Kidney (tissue), 14 donors: ENCODE results near the gene APLP2. TPM values are rescaled to one million over a fixed set of nuclear protein-coding genes. Genes with fewer than 3 reads are reported as not detected.
"Not testable (repeated sequence)": the region's sequence is repeated elsewhere in the genome, so short reads cannot be mapped to it uniquely, and the experiment has no call there.

Experiments
- DNase-seq, 5 donors: peaks; one replicate each; pipeline ENCODE4 v3.0.0-alpha.2; 2013 to 2020
- FAIRE-seq: peaks from 2 replicates; lab custom pipeline; 2012; peaks lifted over from hg19 to GRCh38; lab: Jason Lieb, UNC
- H3K27ac ChIP-seq, 2 donors: one replicate each; pipeline ENCODE4 v1.7.0; 2013; ENCODE audit warnings: low read depth in 2 of 2, low read length in 2 of 2, inconsistent platforms in 1 of 2
- H3K27me3 ChIP-seq: one replicate; pipeline ENCODE4 v1.7.1; 2013; ENCODE audit warnings: low read length, inconsistent platforms; ENCODE audit not compliant: control insufficient read depth, insufficient read depth
- H3K36me3 ChIP-seq, 3 donors: one replicate each; pipeline versions ENCODE4 v1.7.0 to v1.7.1; 2013; ENCODE audit warnings: low read length in 3 of 3, control low read depth in 1 of 3, inconsistent platforms in 1 of 3; ENCODE audit not compliant: insufficient read depth in 3 of 3, control insufficient read depth in 2 of 3
- H3K4me1 ChIP-seq, 3 donors: one replicate each; pipeline versions ENCODE4 v1.7.0 to v1.7.1; 2013; ENCODE audit warnings: low read length in 3 of 3, inconsistent platforms in 1 of 3, low read depth in 1 of 3; ENCODE audit not compliant: control insufficient read depth in 2 of 3, insufficient read depth in 2 of 3
- H3K4me3 ChIP-seq, 3 donors: one replicate each; pipeline versions ENCODE4 v1.7.0 to v1.8.1; 2013; ENCODE audit warnings: low read length in 3 of 3, control low read depth in 1 of 3, inconsistent platforms in 1 of 3
- H3K9ac ChIP-seq, 3 donors: one replicate each; pipeline versions ENCODE4 v1.7.0 to v1.7.1; 2013; ENCODE audit warnings: low read length in 3 of 3, control low read depth in 1 of 3, inconsistent platforms in 1 of 3
- H3K9me3 ChIP-seq, 3 donors: one replicate each; pipeline versions ENCODE4 v1.7.0 to v1.7.1; 2013; ENCODE audit warnings: low read length in 3 of 3, control low read depth in 1 of 3, inconsistent platforms in 1 of 3; ENCODE audit not compliant: control insufficient read depth in 2 of 3, insufficient read depth in 1 of 3
- intact Hi-C: fragments of 100-400 bp; cut with DNase I; formaldehyde crosslinking; loops from one replicate; pipeline ENCODE4 v1.11.1; 2022
- polyA plus RNA-seq: library from polyadenylated mRNA; stranded (reverse); fragments of 350-450 nt; fragmentation: Illumina TruSeq; extraction: RNeasy Lipid Tissue Mini Kit (QIAGEN cat#74804); gene quantifications from one replicate; pipeline ENCODE4 v1.2.3, GENCODE V29; 2014; ENCODE audit warnings: low read depth, low replicate concordance; ENCODE audit not compliant: insufficient read depth
- total RNA-seq: library from RNA; stranded (reverse); fragmentation: NEBNext Ultra II Directional; extraction: Animal tissue kit (Norgen Biotek cat#: 25700); gene quantifications from one replicate; pipeline ENCODE4 v1.2.1, GENCODE V29; 2021
- TF ChIP-seq, protein P1 (sequence below): IDR thresholded peaks from 3 replicates; pipeline ENCODE4 v1.5.1; 2012; ENCODE audit warnings: mild to moderate bottlenecking, moderate library complexity, borderline replicate concordance; ENCODE audit not compliant: insufficient read depth; ENCODE audit errors: extremely low read depth
- donor health status: control.
- donor health status: control.
- donor health status: control.
- donor health status: control.
- donor health status: control.
- donor health status: DM: yes; HTN: yes; CAD: no.
- donor health status: Normal renal cell carcinoma (clear cell type).

Gene APLP2
- total and polyA plus RNA-seq, 2 donors from 2014 or later: 338 to 502 TPM

DNA sequence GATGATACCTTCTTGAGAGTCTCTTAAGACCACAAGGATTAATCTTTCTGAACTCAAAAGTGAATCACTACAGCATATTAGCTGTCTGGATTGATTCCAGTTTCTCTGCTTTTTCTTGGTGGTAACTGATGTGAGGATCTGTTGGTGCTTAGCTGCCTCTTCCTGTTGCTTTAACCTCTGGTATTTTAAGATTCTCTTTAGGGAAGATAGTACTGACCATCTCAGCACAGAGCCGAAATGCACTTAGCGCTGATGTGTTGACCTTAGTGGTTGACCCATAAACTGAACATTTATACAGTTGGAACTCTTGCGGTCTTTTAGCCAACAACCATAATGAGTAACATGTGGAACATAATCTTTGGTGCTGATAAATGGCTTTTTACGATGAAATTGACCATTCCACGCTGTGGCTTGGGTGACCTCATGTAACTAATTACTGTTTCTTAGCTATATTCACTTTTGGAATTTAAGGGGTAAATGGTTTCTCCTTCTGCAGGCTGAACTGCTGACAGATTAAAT, 33.7 kb downstream of the APLP2 start:
- Histone ChIP-seq H3K9ac (peak overlapping the region in 1 of 3 donors; percentile 2), H3K4me1 (peaks cover 0 to 20% (median 13%) of the 10 kb centered on the region in 3 donors), H3K9me3 (no peaks in the 10 kb centered on the region), H3K27ac (no peak overlapping the region), H3K4me3 (no peak overlapping the region), H3K27me3 (no peaks in the 10 kb centered on the region), H3K36me3 (no peaks in the 10 kb centered on the region)
- TF ChIP-seq, protein P1, sequence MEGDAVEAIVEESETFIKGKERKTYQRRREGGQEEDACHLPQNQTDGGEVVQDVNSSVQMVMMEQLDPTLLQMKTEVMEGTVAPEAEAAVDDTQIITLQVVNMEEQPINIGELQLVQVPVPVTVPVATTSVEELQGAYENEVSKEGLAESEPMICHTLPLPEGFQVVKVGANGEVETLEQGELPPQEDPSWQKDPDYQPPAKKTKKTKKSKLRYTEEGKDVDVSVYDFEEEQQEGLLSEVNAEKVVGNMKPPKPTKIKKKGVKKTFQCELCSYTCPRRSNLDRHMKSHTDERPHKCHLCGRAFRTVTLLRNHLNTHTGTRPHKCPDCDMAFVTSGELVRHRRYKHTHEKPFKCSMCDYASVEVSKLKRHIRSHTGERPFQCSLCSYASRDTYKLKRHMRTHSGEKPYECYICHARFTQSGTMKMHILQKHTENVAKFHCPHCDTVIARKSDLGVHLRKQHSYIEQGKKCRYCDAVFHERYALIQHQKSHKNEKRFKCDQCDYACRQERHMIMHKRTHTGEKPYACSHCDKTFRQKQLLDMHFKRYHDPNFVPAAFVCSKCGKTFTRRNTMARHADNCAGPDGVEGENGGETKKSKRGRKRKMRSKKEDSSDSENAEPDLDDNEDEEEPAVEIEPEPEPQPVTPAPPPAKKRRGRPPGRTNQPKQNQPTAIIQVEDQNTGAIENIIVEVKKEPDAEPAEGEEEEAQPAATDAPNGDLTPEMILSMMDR: no peak
- FAIRE-seq: no peak
- DNase-seq: peak in 1 of 5 donors; percentile 45
- intact Hi-C loops: no loop called here

DNA sequence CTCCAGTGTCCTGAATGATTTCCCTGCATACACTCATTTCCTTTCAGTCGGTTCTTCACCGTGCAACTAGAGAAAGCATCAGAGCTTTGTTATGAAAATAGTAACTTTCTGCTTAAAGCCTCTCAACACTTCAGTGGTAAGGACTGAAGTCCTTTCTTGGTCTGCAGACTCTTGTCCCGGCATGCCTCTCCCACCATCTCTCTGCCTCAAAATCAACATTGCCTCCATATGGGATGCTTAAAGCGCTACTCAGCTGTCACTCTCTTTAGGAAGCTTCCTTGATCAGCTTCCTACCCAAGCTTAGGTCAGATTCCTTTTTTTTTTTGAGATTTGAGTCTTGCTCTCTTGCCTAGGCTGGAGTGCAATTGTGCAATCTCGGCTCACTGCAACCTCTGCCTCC, 36.7 kb downstream of the APLP2 start:
- Histone ChIP-seq H3K36me3 (peaks cover 6% of the 10 kb centered on the region in 3 donors), H3K27me3 (no peaks in the 10 kb centered on the region), H3K9ac (no peak overlapping the region), H3K9me3 (no peaks in the 10 kb centered on the region), H3K4me3 (no peak overlapping the region), H3K4me1 (peaks cover 0 to 11% (median 9%) of the 10 kb centered on the region in 3 donors), H3K27ac (no peak overlapping the region)
- DNase-seq: no peak
- TF ChIP-seq, protein P1: no peak
- no peak for FAIRE-seq
- intact Hi-C loops: no loop called here

DNA sequence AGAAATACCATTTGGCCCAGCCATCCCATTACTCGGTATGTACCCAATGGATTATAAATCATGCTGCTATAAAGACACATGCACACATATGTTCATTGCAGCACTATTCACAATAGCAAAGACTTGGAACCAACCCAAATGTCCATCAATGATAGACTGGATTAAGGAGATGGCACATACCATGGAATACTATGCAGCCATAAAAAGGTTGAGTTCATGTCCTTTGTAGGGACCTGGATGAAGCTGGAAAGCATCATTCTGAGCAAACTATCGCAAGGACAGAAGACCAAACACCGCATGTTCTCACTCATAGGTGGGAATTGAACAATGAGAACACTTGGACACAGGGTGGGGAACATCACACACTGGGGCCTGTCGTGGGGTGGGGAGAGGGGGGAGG, 39.0 kb downstream of the APLP2 start:
- H3K9ac ChIP-seq, H3K4me3 ChIP-seq, H3K9me3 ChIP-seq, H3K27me3 ChIP-seq, H3K4me1 ChIP-seq, H3K27ac ChIP-seq, DNase-seq, FAIRE-seq, intact Hi-C loops: not testable (repeated sequence)
- H3K36me3 ChIP-seq: peaks cover 6 to 15% (median 8%) of the 10 kb centered on the region in 3 donors

DNA sequence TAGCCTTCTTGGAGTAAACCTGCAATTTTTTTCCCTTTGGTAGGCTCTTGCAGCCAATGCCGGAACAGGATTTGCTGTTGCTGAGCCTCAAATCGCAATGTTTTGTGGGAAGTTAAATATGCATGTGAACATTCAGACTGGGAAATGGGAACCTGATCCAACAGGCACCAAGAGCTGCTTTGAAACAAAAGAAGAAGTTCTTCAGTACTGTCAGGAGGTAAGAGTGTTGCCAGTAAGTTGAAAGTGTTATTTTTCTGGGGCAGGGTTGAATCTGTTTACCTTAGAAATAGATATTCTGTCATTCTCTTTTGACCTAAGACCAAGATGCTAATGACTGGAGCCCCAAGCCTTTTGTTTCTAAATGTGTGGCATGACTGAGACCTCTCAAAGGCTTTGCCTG, 39.7 kb downstream of the APLP2 start:
- intact Hi-C loops: no loop called here
- Histone ChIP-seq H3K36me3 (peaks cover 6 to 15% (median 8%) of the 10 kb centered on the region in 3 donors), H3K27me3 (no peaks in the 10 kb centered on the region), H3K4me1 (no peaks in the 10 kb centered on the region), H3K4me3 (no peak overlapping the region), H3K9ac (no peak overlapping the region), H3K9me3 (no peaks in the 10 kb centered on the region), H3K27ac (no peak overlapping the region)
- DNase-seq (peak in 2 of 5 donors; percentile 30 to 52), FAIRE-seq (no peak)
- TF ChIP-seq, protein P1: no peak
